ENCODE measurements around the gene ZNF845.
"Not testable (repeated sequence)": the region's sequence is repeated elsewhere in the genome, so short reads cannot be mapped to it uniquely, and the experiment has no call there.

ZNF845 gene

DNA sequence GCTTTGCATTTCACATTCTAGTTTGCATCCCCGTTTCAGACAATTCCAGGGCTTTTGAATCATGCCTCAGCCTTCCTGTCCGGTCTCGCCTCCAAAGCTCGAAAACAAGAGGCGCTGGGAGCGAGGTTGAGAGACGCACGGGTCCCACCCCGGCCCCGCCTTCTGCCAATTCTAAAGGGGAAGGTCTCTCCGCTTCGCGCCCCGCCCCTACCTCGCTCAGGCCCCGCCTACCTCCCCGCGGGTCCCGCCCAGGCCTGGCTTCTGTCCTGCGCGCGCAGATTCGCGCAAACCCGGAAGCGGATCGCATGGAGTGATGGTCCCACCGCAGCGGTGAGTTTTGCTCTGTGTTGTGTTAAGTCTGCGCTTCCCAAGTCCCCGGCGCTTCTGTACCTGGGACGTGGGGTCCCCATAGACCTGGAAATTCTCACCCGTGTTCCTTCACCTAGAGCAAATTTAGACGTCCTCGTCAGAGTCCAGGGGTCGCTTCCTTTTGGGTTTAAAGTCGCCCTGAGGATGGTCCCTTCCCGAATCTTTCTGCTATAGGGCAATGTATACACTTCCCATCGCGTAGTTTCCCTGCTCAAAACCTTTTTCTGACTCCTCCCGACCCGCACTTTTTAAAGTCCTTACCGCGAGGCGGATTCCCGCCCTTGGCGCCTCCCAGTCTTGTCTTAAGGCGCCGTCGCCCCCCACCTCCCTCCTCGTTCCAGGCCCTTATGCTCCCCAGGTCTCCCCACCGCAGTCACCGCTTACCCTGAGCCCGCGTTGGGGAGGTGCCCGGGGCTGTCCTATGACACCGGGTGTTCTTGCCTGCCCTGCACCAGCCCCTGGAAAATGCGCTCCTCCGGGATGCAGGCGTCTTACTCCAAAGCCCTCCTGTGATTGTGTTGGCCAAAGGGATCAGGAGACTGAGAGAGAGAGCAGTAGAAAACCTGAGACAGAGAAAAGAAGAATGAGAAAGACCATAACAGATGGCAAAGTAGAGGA is at the start of gene ZNF845:
Gene ZNF845 (plus strand): TSS at position 287 of the 987 bp plus-strand sequence. CDS start 7,559 bp downstream, outside the sequence.
- DNase-seq (ENCODE audit: low spot score), result peak; percentile 89

DNA sequence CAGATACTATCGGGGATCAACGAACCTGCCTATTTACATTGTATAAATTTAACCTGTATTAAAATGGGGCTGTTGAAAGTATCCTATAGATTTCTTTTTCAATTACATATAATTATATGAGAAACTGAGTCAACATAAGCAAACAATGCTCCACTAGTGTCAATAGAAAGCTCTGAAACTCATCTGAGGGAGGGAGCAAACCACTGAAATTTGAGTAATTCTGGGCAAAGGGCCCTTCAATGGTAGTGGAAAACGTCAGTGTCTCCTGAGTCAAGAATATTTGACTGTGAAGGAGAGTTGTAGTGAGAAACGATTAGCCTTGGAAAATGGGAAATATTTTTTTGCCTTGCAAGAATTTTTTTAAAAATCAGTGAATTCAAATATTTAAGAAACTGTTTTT is 48.5 kb upstream of the ZNF845 start:
- no peak for DNase-seq (ENCODE audit: low spot score)

DNA sequence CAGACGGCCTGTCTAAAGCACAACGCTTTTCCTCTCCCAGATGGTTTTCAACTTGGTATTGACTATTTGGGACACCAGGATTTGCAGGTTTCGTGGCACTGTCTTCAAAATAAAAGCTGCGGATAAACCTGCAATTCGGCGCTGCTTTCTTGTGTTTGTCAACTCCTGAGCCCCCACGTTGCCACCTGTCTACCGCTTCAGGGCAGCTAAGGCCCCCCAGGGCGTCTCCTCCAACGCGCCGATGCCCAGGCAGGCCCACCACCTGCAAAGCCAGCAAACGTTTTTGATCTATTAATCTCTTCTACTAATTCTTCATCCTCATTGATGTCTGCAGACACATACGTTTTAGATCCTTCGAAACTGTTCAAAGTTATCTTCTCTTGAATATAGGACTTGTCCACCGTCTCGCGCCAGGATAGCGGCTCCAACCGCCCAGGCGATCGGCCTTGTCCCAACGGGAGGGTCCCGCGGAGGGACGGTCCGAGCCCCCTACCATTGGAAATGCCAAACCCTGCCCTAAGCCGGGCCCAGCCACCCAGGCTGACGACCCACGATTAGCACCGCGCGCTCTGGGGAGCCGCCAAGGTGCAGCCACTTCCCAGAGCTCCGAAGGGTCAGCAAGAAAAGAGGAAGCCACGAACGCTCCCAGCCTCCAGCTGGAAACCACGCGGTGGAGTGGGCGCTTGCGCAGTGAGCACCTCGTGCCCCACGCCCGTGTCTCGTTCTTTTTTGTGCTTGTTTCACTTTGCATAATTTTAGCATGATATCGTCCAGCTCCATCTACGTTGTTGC is 42.6 kb upstream of the ZNF845 start:
- no peak for DNase-seq (ENCODE audit: low spot score)

DNA sequence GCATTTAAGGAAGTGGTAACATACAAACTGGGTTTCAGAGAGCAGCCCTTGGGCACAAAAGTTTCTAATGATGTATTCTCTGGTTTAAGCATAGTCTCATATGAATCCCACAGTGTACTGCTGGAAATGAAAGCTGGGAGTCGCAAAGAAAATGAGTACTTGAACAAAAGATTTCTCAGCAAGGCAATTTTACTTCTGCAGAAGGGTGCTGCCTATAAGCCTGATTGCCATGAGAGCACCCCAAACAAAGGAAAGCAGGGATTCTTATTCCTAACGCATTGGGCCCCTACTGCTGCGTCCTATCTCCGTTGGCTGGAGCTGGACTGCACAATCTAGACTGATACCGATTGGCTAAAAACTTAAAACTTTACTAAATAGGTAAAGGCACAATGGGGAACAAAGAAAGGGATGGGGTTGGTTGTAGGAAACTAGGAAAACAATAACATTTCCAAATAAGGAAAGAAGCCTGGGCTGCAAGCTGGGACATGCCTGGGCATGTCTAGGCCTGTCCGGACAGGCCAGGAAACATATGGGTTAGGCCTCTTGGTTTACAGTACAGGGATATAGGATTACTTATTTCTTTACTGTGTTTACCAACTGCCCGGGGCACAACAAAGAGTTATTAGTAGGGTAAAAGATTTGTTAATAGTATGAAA is 38.6 kb upstream of the ZNF845 start:
- peak; percentile 2 for DNase-seq (ENCODE audit: low spot score)

DNA sequence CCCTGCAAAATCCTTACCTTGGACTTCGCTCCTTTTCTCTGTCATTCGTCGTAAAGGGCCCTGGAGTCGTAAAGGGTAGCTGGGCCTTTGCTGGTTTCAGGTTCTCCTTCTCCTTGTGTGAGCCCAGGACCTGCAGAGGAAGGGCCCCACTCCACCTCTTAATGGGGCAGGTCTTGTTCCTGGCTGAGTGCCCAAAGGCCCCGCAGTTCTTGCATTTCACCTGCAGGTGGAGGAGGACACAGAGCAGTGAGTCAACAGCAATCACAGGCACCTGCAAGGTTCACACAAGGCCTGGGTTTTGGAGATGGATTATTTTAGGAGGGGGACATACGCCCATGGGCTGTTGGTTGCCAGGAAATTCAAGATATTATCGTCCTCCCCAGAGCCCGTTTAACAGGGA is 32.2 kb upstream of the ZNF845 start:
- DNase-seq (ENCODE audit: low spot score), result not testable (repeated sequence)

DNA sequence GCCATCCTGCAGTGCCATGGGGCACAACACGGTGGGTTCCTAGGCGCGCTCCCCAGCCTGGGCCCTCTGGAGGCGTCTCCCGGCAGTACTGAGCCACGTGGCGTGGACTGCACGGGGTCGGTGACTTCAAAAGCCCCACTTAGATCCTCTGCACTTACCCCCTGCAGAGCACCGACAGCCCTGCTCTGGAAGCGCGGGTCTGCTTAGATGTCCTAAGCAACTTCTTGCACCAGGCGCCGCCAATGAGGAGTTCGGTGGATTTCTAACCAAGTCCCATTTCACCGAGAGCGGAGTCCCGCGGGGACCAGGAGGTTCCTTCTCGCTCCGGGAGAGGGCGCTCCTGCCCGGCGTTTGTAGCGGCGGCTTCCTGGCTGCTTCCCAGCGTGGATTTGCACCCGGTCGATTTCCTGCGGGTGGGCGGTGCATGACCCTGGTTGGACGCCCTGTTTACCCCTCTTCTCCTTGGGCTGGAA is 25.2 kb upstream of the ZNF845 start:
- no peak for DNase-seq (ENCODE audit: low spot score)

DNA sequence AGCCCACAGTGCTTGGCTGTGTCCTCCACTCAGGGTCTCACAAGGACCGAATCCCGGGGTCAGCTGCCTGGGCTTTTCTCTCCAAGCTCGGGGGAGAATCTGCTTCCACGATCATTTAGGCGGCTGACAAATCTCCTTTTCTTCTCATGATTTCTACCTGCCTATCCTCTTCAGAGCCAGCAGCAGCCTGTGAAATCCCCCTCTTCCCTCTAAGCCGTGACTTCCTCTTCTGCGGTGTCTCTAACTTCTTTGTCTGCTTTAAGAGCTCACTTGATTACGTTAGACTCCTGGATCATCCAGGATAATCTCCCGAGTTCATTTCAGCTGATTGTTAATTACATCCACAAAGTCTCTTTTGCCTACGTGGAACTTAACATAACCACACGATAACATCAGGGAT is 22.5 kb upstream of the ZNF845 start:
- no peak for DNase-seq (ENCODE audit: low spot score)

DNA sequence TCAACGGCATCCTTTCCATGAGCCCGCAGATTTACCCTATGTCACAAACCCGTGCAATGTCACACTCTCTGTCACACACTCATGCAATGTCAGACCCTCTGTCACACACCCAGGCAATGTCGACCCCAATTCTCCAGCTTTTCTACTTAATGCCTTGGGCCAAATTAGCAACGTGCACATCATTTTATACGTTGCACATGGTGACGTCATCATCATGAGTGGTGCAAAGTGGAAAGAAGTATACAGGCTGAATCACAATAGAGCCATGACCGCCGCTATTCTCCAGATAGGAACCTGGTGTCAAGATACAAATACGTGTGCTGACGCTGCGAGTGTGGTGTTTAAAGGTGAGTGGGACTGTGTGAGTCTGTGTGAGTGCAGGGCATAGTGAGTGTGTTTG is 21.7 kb upstream of the ZNF845 start:
- DNase-seq (ENCODE audit: low spot score), result no peak

DNA sequence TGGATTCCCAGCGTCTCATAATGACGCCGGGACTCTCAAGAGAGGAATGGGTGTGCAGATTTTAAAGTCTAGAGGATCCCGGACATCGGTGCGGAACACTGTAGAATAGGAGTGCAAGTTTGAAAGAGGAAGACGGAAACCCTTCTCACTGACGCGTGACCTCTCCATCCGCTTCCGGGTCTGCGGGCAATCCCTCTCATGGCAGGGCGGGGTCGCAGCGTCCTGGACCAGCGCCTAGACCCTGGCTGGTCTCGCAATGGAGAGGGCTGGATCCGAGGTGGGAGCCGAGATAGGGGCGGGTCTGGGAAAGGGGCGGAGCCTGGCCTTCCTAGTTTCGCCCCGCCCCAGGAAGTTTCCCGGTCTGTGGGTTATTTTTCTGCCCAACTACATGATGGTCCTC is 4.6 kb upstream of the ZNF845 start:
- peak; percentile 33 for DNase-seq (ENCODE audit: low spot score)

DNA sequence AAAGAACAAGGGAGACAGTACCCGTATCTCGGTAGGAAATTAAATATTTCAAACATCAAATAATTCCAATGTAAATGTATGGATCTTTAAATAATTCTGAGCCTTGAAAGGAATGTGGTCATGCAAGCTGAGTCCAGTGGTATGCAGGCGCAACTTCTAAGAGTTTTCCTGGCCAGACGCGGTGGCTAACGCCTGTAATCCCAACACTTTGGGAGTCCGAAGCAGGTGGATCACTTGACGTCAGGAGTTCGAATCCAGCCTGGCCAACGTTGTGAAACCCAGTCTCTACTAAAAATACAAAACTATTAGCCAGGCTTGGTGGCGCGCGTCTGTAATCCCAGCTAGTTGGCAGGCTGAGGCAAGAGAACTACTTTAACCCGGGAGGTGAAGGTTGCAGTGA is 1.1 kb upstream of the ZNF845 start:
- DNase-seq (ENCODE audit: low spot score), result peak; percentile 1

DNA sequence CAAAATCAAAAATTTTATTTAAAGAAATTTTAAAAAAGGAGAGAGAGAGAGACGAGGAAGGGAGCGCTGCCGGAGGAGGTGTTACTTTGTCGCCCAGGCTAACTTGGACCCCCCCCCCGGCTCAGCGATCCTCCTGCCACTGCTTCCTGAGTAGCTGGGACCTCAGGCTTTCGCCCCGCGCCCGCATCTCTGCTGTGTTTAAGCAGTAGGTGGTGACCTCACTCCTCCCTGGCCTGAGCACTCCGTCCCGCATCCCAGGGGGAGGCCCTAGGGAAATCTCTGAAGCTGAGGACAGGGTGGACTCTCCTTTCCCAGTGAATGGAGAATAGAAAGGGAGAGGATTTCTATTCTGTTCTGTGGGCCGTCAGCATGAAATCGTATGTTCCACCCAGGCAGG is 485 bp upstream of the ZNF845 start:
- no peak for DNase-seq (ENCODE audit: low spot score)

DNA sequence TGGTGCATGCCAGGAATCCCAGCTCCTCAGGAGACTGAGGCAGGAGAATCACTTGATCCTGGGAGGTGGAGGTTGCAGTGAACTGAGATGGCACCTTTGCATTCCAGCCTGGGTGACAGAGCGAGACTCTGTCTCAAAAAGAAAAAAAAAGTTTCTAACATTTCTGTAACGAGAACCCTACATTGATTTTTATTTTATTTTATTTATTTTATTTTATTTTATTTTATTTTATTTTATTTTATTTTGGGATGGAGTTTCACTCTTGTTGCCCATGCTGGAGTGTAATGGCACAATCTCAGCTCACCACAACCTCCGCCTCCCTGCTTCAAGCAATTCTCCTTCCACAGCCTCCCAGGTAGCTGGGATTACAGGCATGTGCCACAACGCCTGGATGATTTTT is 10.9 kb downstream of the ZNF845 start:
- DNase-seq (ENCODE audit: low spot score), result not testable (repeated sequence)

DNA sequence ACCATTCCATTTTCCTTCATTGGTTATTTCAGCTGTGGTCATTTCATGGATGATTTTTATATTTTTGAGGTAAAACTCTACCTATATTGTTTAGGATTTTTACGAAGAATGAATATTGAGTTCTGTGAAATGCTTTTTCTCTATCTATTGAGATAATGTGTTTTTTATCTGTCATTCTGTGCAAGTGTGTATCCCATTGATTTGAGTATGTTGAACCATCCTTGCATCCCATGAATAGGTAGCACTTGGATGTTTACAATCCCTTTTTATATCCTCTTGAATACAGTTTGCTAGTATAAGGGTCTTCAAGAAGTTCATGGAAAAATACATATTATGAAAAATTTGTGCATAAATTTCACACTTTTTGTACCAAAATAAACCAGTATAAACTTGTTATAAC is 22.2 kb downstream of the ZNF845 start:
- no peak for DNase-seq (ENCODE audit: low spot score)

DNA sequence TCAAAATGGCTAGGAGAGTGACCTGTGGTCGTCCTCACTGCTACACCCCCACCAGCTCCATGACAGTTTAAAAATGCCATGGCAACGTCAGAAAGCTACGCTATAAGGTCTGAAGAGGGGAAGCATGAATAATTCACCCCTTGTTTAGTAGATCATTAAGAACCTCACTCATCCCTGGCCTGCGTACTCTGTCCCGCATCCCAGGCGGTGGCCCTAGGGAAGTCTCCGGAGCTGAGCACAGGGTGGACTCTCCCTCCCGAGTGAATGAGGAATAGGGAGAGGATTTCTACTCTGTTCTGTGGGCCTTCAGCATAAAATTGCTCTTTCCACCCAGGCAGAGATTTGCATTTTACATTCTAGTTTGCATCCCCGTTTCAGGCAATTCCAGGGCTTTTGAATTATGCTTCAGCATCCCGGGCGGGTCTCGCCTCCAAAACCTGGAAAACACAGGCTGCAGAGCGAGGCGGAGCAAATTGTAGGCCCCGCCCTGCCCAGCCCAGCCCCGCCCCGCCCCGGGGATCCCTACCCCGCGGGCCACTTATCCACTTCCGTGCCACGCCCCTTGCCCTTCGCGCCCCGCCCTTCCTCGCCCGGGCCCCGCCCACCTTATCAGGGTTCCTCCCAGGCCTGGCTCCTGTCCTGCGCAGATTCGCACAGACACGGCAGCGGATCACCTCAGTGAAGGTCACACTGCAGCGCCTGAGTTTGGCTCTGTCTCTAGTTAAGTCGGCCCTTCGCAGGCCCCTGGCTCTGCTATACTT is 24.5 kb downstream of the ZNF845 start:
- DNase-seq (ENCODE audit: low spot score), result no peak

DNA sequence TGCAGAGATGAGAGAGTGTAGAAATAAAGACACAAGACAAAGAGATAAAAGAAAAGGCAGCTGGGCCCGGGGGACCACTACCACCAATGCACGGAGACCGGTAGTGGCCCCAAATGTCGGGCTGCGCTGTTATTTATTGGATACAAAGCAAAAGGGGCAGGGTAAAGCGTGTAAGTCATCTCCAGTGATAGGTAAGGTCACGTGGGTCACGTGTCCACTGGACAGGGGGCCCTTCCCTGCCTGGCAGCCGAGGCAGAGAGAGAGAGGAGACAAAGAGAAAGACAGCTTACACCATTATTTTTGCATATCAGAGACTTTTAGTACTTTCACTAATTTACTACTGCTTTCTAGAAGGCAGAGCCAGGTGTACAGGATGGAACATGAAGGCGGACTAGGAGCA is 26.5 kb downstream of the ZNF845 start:
- DNase-seq (ENCODE audit: low spot score), result not testable (repeated sequence)

DNA sequence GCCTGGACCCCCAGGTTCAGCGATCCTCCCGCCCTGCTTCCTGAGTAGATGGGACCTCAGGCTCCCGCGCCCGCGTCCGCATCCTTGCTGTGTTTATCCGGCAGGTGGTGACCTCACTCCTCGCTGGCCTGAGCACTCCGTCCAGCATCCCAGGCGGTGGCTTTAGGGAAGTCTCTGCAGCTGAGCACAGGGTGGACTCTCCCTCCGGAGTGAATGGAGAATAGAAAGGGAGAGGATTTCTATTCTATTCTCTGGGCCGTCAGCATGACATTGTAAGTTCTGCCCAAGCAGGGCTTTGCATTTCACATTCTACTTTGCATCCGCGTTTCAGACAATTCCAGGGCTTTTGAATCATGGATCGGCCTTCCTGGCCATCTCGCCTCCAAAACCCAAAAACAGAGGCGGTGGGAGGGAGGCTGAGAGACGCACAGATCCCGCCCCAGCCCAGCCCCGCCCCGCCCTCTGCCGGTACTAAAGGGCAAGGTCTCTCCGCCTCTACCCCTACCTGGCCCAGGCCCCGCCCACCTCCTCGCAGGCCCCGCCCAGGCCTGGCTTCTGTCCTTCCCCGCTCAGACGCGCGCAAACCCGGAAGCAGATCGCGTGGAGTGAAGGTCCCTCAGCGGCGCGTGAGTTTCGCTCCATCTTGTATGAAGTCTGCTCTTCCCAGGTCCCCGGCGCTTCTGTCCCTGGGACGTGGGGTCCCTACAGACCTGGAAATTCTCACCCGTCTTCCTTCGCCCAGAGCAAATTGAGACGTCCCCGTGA is 31.8 kb downstream of the ZNF845 start, which contains the start of gene ZNF525:
Gene ZNF525 (plus strand): TSS at position 572 of the 765 bp plus-strand sequence. CDS start 6,577 bp downstream, outside the sequence.
- DNase-seq (ENCODE audit: low spot score), result peak; percentile 94

DNA sequence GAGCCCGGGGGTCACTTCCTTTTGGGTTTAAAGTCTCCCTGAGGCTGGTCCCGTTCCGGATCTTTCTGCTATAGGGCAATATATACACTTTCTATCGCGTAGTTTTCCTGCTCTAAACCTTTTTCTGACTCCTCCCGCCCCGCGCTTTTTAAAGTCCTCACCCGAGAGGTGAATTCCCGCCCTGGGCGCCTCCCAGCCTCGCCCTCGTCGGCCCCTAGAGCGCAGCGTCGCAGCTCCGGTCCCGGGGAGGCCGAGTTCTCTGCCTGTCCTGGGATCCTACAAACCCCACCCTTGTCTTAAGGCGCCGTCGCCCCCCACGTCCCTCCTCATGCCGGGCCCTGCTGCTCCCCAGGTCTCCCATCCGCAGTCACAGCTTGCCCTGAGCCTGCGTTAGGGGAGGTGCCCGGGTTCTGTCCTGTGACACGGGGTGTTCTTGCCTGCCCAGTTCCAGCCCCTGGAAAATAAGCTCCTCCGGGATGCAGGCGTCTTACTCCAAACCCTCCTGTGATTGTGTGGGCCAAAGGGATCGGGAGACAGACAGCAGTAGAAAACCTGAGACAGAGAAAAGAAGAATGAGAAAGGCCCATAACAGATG is 32.4 kb downstream of the ZNF845 start:
- no peak for DNase-seq (ENCODE audit: low spot score)

DNA sequence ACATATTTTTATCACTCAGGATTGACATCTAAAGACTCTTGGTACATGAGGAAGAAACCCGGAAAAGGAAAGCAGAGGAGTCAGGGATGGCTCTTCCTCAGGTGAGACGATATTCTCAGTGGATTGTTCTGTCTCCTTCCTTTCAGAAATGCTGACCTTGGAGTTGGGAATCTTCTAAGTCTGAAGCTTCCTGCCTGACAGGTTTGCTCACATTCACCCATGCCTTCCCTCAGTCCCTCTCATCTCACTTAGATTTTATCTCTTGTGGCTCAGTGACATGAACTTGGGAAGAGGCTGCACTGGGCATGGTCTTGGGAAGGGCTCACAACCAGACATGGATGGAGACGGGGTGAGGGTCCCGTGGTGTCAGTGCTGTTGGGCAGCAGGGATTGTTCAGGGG is 38.6 kb downstream of the ZNF845 start:
- no peak for DNase-seq (ENCODE audit: low spot score)

DNA sequence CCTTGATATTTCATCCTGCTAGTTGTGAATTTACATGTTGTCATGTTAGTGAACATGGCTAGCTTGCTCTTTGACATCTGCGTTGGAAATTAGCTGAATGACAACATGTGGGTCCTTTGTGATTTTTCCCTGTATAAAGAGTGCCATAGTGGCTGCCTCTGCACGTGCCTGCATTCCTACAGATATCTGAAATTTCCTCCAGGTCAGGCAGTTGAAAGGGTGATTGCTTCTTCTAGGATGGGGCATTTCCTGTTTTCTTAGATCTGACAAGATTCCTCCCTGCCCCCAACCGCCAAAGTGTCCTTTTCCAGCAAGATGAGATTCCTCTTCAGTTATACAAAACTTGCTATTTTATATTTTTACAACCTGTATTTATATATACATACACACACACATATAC is 40.7 kb downstream of the ZNF845 start:
- DNase-seq (ENCODE audit: low spot score), result no peak

DNA sequence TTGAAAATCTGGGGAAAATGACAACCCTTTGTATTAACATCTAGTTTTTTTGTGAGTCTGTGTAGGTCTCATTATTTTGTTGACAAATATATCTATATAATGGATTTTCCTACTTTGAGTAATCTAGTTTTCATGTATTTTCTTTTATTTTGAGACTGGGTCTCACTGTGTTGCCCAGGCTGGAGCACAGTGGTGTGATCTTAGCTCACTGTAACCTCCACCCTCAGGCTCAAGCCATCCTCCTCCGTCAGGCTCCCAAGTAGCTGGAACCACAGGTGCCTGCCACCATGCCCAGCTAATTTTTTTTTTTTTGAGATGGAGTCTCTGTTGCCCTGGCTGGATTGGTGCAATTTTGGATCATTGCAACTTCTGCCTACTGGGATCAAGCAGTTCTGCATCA is 41.2 kb downstream of the ZNF845 start:
- no peak for DNase-seq (ENCODE audit: low spot score)

Data from cerebellar cortex (tissue), 1 donor.